ENCODE measurements around the gene SEC14L6. TPM values are rescaled to one million over a fixed set of nuclear protein-coding genes. Genes with fewer than 3 reads are reported as not detected.
A peak's percentile ranks its signal among the peaks of the same experiment; 100 is the strongest.

The SEC14L6 gene
- total and polyA plus RNA-seq, 9 of the 15 experiments (the other 6 are each of a cell fraction or from before 2014, with no cell fraction given): 0.29 to 6.1 (median 1.9) TPM

GRCh38 chr22:30591588-30592359, 45.2 kb upstream of the SEC14L6 start, which contains the start of gene PES1 (continued):
- no peak for TF ChIP-seq MLLT1 (IDR thresholded peaks at IDR 0.05)
- TF ChIP-seq ZNF124 (CRISPR knock-in tag; IDR thresholded peaks at IDR 0.05): no peak
- no peak; a peak in 1 of 4 replicates for TF ChIP-seq ARNT (IDR thresholded peaks at IDR 0.05)
- TF ChIP-seq RB1 (IDR thresholded peaks at IDR 0.05; ENCODE audit: low read depth): peak; percentile 30; the same call in 1 of the 2 replicates
- TF ChIP-seq GTF2A2 (tag; IDR thresholded peaks at IDR 0.05): no peak
- no peak for TF ChIP-seq ZNF586 (CRISPR knock-in tag; conservative IDR thresholded peaks at IDR 0.05)
- no peak for TF ChIP-seq ZNF184 (CRISPR knock-in tag; IDR thresholded peaks at IDR 0.05)
- no peak for TF ChIP-seq NFXL1 (CRISPR knock-in tag; IDR thresholded peaks at IDR 0.05)
- TF ChIP-seq CTBP1 (IDR thresholded peaks at IDR 0.05; ENCODE audit: borderline replicate concordance): peak; percentile 21; the same call in 1 of the 2 replicates
- no peak for TF ChIP-seq ZNF551 (CRISPR knock-in tag; IDR thresholded peaks at IDR 0.05)
- peak; percentile 84 for TF ChIP-seq USF1 (CRISPR knock-in tag; IDR thresholded peaks at IDR 0.05)
- TF ChIP-seq TOE1 (IDR thresholded peaks at IDR 0.05; ENCODE audit: borderline replicate concordance): peak; percentile 73
- TF ChIP-seq TOE1 (CRISPR knock-in tag; IDR thresholded peaks at IDR 0.05; ENCODE audit: borderline replicate concordance, low read depth): no peak
- no peak for TF ChIP-seq ZFP30 (CRISPR knock-in tag; IDR thresholded peaks at IDR 0.05; ENCODE audit: borderline replicate concordance)
- TF ChIP-seq HNRNPLL (IDR thresholded peaks at IDR 0.05; ENCODE audit: low read depth, low read length, poor library complexity, severe bottlenecking): no peak
- no peak; the same call in none of the 2 replicates for TF ChIP-seq SUPT5H (IDR thresholded peaks at IDR 0.05)
- TF ChIP-seq HMGXB4 (CRISPR knock-in tag; IDR thresholded peaks at IDR 0.05): no peak
- no peak for TF ChIP-seq ZNF212 (CRISPR knock-in tag; IDR thresholded peaks at IDR 0.05)
- peak in 1 of 3 experiments; percentile 43; a peak in 1 of 6 replicates for TF ChIP-seq ZBTB11 (CRISPR knock-in tag; IDR thresholded peaks at IDR 0.05)
- no peak for TF ChIP-seq STAT5B (CRISPR knock-in tag; IDR thresholded peaks at IDR 0.05)
- no peak for TF ChIP-seq ZNF12 (CRISPR knock-in tag; IDR thresholded peaks at IDR 0.05)
- no peak for TF ChIP-seq SMAD2 (IDR thresholded peaks at IDR 0.05; ENCODE audit: low read depth, low read length)
